Trophoblast cell (in vitro differentiated cells and primary cell): ENCODE measurements around the gene RHOJ.

ENCODE experiments used
- DNase-seq, 2 donors: peaks; one replicate each; pipeline ENCODE4 v3.0.0-alpha.2; 2016
- H2AFZ ChIP-seq: 2 replicates; pipeline ENCODE4 v1.6.1; 2013; ENCODE audit warnings: low read length, moderate library complexity, mild to moderate bottlenecking; ENCODE audit not compliant: insufficient read depth, poor library complexity
- H2AK5ac ChIP-seq: 2 replicates; pipeline ENCODE4 v1.6.1; 2013; ENCODE audit warnings: mild to moderate bottlenecking, low read length
- H2BK120ac ChIP-seq: 2 replicates; pipeline ENCODE4 v1.6.1; 2013; ENCODE audit warnings: low read length, mild to moderate bottlenecking, moderate library complexity; ENCODE audit not compliant: insufficient read depth, poor library complexity
- H2BK12ac ChIP-seq: 2 replicates; pipeline ENCODE4 v1.6.1; 2013; ENCODE audit warnings: mild to moderate bottlenecking, low read length, moderate library complexity
- H2BK5ac ChIP-seq: 2 replicates; pipeline ENCODE4 v1.6.1; 2013; ENCODE audit warnings: low read length, low read depth, moderate library complexity, mild to moderate bottlenecking; ENCODE audit not compliant: poor library complexity
- H3K14ac ChIP-seq: 2 replicates; pipeline ENCODE4 v1.6.1; 2013; ENCODE audit warnings: mild to moderate bottlenecking, low read length
- H3K18ac ChIP-seq: 2 replicates; pipeline ENCODE4 v1.6.1; 2013; ENCODE audit warnings: mild to moderate bottlenecking, low read length
- H3K23ac ChIP-seq: 2 replicates; pipeline ENCODE4 v1.6.1; 2013; ENCODE audit warnings: low read length
- H3K27ac ChIP-seq: 2 replicates; pipeline ENCODE4 v1.5.1; 2013; ENCODE audit warnings: low read depth, mild to moderate bottlenecking, inconsistent platforms, low read length, moderate library complexity
- H3K27me3 ChIP-seq: 2 replicates; pipeline ENCODE4 v1.6.1; 2013; ENCODE audit warnings: inconsistent platforms, mild to moderate bottlenecking, low read length, moderate library complexity; ENCODE audit not compliant: insufficient read depth
- H3K36me3 ChIP-seq, 2 experiments: 1 replicate in 1 of 2; 2 replicates in 1 of 2; pipeline ENCODE4 v1.6.1; 2013; ENCODE audit warnings: low read length in 2 of 2, mild to moderate bottlenecking in 2 of 2, moderate library complexity in 1 of 2; ENCODE audit not compliant: insufficient read depth in 2 of 2, control insufficient read depth in 1 of 2
- H3K4ac ChIP-seq: 2 replicates; pipeline ENCODE4 v1.6.1; 2013; ENCODE audit warnings: low read depth, mild to moderate bottlenecking, low read length, moderate library complexity
- H3K4me1 ChIP-seq, 2 experiments: 1 replicate in 1 of 2; 2 replicates in 1 of 2; pipeline ENCODE4 v1.6.1; 2013; ENCODE audit warnings: low read length in 2 of 2, mild to moderate bottlenecking in 2 of 2, moderate library complexity in 1 of 2; ENCODE audit not compliant: insufficient read depth in 2 of 2, control insufficient read depth in 1 of 2
- H3K4me2 ChIP-seq: 2 replicates; pipeline ENCODE4 v1.6.1; 2013; ENCODE audit warnings: inconsistent platforms, mild to moderate bottlenecking, low read length, moderate library complexity
- H3K4me3 ChIP-seq: 2 replicates; pipeline ENCODE4 v1.5.1; 2013; ENCODE audit warnings: mild to moderate bottlenecking, low read depth, low read length, inconsistent platforms
- H3K79me1 ChIP-seq: one replicate; pipeline ENCODE4 v1.6.1; 2013; ENCODE audit warnings: low read length
- H3K79me2 ChIP-seq: 2 replicates; pipeline ENCODE4 v1.6.1; 2013; ENCODE audit warnings: low read length, mild to moderate bottlenecking; ENCODE audit not compliant: control insufficient read depth, insufficient read depth, poor library complexity
- H3K9ac ChIP-seq: 2 replicates; pipeline ENCODE4 v1.6.1; 2013; ENCODE audit warnings: mild to moderate bottlenecking, low read length
- H3K9me3 ChIP-seq: 2 replicates; pipeline ENCODE4 v1.6.1; 2013; ENCODE audit warnings: low read depth, mild to moderate bottlenecking, control low read depth, inconsistent platforms, low read length; ENCODE audit not compliant: insufficient read depth
- H4K12ac ChIP-seq: 2 replicates; pipeline ENCODE4 v1.6.1; 2013; ENCODE audit warnings: low read depth, mild to moderate bottlenecking, low read length, moderate library complexity
- H4K8ac ChIP-seq: 2 replicates; pipeline ENCODE4 v1.6.1; 2013; ENCODE audit warnings: low read depth, mild to moderate bottlenecking, low read length, moderate library complexity
- H4K91ac ChIP-seq: one replicate; pipeline ENCODE4 v1.6.1; 2013; ENCODE audit warnings: low read depth, mild to moderate bottlenecking, low read length, moderate library complexity
- WGBS: extraction: QIAGEN DNeasy Blood & Tissue Kit; methylation state at CpG from one replicate; pipeline ENCODE4 v1.1.7; 2013; ENCODE audit warnings: missing lambda C conversion rate; ENCODE audit not compliant: insufficient read length, insufficient coverage; ENCODE audit errors: extremely low coverage; 5-methylcytosine and 5-hydroxymethylcytosine counted together

Gene RHOJ

GRCh38 chr14:63308723-63309317 is 104.6 kb downstream of the RHOJ start:
- Histone ChIP-seq H3K27ac (no peak overlapping the region), H3K4ac (no peak overlapping the region), H3K27me3 (no peaks in the 10 kb centered on the region), H3K23ac (no peak overlapping the region), H3K79me1 (no peaks in the 10 kb centered on the region), H2BK5ac (no peak overlapping the region), H2AFZ (no peak overlapping the region), H3K9ac (no peak overlapping the region), H4K8ac (no peak overlapping the region), H3K36me3 (no peaks in the 10 kb centered on the region), H2BK120ac (no peak overlapping the region), H3K4me2 (no peak overlapping the region), H3K79me2 (no peaks in the 10 kb centered on the region), H3K4me1 (no peaks in the 10 kb centered on the region), H4K91ac (no peak overlapping the region), H2BK12ac (no peak overlapping the region), H3K18ac (no peak overlapping the region), H3K9me3 (no peaks in the 10 kb centered on the region), H3K4me3 (no peak overlapping the region), H3K14ac (no peak overlapping the region), H2AK5ac (no peak overlapping the region), H4K12ac (no peak overlapping the region)
- no CpG with 5 or more reads among the region's 7 CpGs for WGBS
- DNase-seq: peak; percentile 39 to 67

DNA sequence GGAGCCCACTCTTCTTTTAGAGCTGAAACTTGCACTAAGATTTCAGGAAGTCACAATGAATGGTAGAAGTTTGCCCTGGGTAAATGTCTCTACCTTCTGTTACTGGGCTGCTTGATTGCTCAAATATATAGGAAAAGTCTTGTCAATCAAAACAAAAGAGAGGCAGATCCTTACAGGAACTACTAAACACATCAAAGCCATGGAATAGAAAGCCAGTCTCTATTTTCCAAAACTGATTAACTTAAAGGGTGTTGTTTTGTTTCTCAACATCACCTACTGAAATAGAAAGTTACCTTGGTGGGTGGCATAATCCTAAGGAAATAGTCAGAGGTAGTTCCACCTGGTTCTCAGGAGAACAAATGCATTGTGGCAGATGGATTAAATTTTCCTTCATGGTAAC is 114.6 kb downstream of the RHOJ start, which contains the start of gene GPHB5:
GPHB5 (minus strand) TSS at position 101 of the 400 bp plus-strand sequence. CDS start 1,086 bp downstream, outside the sequence.
- Histone ChIP-seq H3K9me3 (no peaks in the 10 kb centered on the region), H3K27me3 (no peaks in the 10 kb centered on the region)

DNA sequence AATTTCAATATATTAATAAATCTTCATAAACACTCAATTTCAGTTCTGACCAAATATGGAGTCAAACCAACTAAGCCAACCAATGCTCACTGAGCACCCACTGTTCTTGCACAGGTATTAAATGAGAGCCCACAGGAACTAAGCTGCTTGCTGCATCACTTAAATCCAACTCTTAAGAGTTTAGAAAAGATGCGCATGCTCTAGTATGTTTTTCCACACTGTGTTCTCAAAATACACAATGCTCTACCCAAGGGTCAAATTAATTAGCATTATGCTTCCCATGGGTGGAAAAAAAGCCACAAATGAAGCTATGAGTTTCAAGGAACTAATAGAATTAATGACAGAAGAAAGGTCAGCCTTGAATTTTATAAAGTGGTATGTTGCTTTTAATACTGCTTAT is 118.2 kb downstream of the RHOJ start:
- Histone ChIP-seq H2AFZ (no peak overlapping the region), H3K79me2 (no peaks in the 10 kb centered on the region), H3K27ac (no peak overlapping the region), H2AK5ac (no peak overlapping the region), H3K9ac (no peak overlapping the region), H4K8ac (no peak overlapping the region), H3K4me1 (no peaks in the 10 kb centered on the region), H2BK5ac (no peak overlapping the region), H2BK12ac (no peak overlapping the region), H3K4me3 (no peak overlapping the region), H3K9me3 (no peaks in the 10 kb centered on the region), H3K27me3 (no peaks in the 10 kb centered on the region), H2BK120ac (no peak overlapping the region), H3K4me2 (no peak overlapping the region), H4K91ac (no peak overlapping the region), H3K14ac (no peak overlapping the region), H4K12ac (no peak overlapping the region), H3K23ac (no peak overlapping the region), H3K79me1 (no peaks in the 10 kb centered on the region), H3K36me3 (no peaks in the 10 kb centered on the region), H3K18ac (no peak overlapping the region), H3K4ac (no peak overlapping the region)
- WGBS: no CpG with 5 or more reads among the region's 1 CpG
- DNase-seq: no peak

More for the DNA sequence above, 114.6 kb downstream of the RHOJ start, which contains the start of gene GPHB5:
- H2BK5ac ChIP-seq: no peak within 1 kb of the TSS
- no peaks in the 10 kb centered on the region for H3K79me1 ChIP-seq
- H3K9ac ChIP-seq: no peak within 1 kb of the TSS
- no peak within 1 kb of the TSS for H3K27ac ChIP-seq
- H4K12ac ChIP-seq: no peak within 1 kb of the TSS
- H4K8ac ChIP-seq: no peak within 1 kb of the TSS
- no peaks in the 10 kb centered on the region for H3K36me3 ChIP-seq
- H2BK120ac ChIP-seq: no peak within 1 kb of the TSS
- no peak within 1 kb of the TSS for H3K18ac ChIP-seq
- no peak for DNase-seq
- no peak within 1 kb of the TSS for H3K4me2 ChIP-seq
- no peak within 1 kb of the TSS for H3K23ac ChIP-seq
- H4K91ac ChIP-seq: no peak within 1 kb of the TSS
- H3K4me3 ChIP-seq: no peak within 1 kb of the TSS
- no peak within 1 kb of the TSS for H3K14ac ChIP-seq
- no peaks in the 10 kb centered on the region for H3K4me1 ChIP-seq
- no peaks in the 10 kb centered on the region for H3K79me2 ChIP-seq
- no peak within 1 kb of the TSS for H2AFZ ChIP-seq
- H2BK12ac ChIP-seq: no peak within 1 kb of the TSS
- H3K4ac ChIP-seq: no peak within 1 kb of the TSS
- H2AK5ac ChIP-seq: no peak within 1 kb of the TSS

GRCh38 chr14:63322897-63323573 is 118.8 kb downstream of the RHOJ start:
- WGBS: no CpG with 5 or more reads among the region's 9 CpGs
- Histone ChIP-seq H4K91ac (no peak overlapping the region), H3K14ac (no peak overlapping the region), H3K9me3 (no peaks in the 10 kb centered on the region), H4K12ac (no peak overlapping the region), H2BK120ac (no peak overlapping the region), H3K18ac (no peak overlapping the region), H3K4me3 (no peak overlapping the region), H3K79me2 (no peaks in the 10 kb centered on the region), H2BK12ac (no peak overlapping the region), H4K8ac (no peak overlapping the region), H3K79me1 (no peaks in the 10 kb centered on the region), H3K4ac (no peak overlapping the region), H3K27me3 (no peaks in the 10 kb centered on the region), H3K9ac (no peak overlapping the region), H3K23ac (no peak overlapping the region), H2AK5ac (no peak overlapping the region), H3K4me1 (no peaks in the 10 kb centered on the region), H3K4me2 (no peak overlapping the region), H3K36me3 (no peaks in the 10 kb centered on the region), H2BK5ac (no peak overlapping the region), H3K27ac (no peak overlapping the region), H2AFZ (no peak overlapping the region)
- DNase-seq: no peak
